HCT116 (cell line): Measurements from ENCODE around the gene ZNFX1. TPM values are rescaled to one million over a fixed set of nuclear protein-coding genes. Genes with fewer than 3 reads are reported as not detected.

Source experiments
- ATAC-seq: fragments of 200-7000 bp; cut with Tn5 transposase; 2 replicates; pipeline ENCODE4 v1.9.1; 2020; ENCODE audit warnings: mild to moderate bottlenecking, moderate library complexity
- BruUV-seq: library from RNA; stranded (reverse); fragments of 400-500 nt; replicated peaks from 2 replicates; lab custom pipeline; 2021; lab: Mats Ljungman, UMichigan
- CTCF ChIA-PET: fragments of 300-600 bp; sonication (Branson Sonifier 250); formaldehyde crosslinking; loops from one replicate; lab custom pipeline; 2021; ENCODE audit warnings: antibody characterized with exemption; lab: Charles Lee
- POLR2A ChIA-PET: fragments of 300-600, 350-600 bp; sonication (Branson Sonifier 250); formaldehyde crosslinking; loops from one replicate; lab custom pipeline; 2021; ENCODE audit warnings: antibody characterized with exemption; lab: Charles Lee
- RAD21 ChIA-PET, 2 experiments: fragments of 300-600 bp; sonication (Branson Sonifier 250); formaldehyde crosslinking; loops; one replicate each; lab custom pipeline; 2023; ENCODE audit warnings: low total read pairs in 2 of 2; ENCODE audit not compliant: uncharacterized antibody in 2 of 2, unreplicated experiment in 2 of 2, low non-redundant PET in 1 of 2; lab: Charles Lee
- DNase-seq: peaks from one replicate; pipeline ENCODE4 v3.0.0-alpha.2; 2010; ENCODE audit warnings: low read depth, low spot score
- H2AFZ ChIP-seq: fragments of 200-600 bp; shearing (Covaris generic), sonication (generic); 2 replicates; pipeline ENCODE4 v1.6.1; 2017; ENCODE audit warnings: low read depth, mixed run types, mixed read lengths, antibody characterized with exemption, low read length; ENCODE audit not compliant: poor library complexity, severe bottlenecking
- H3K27ac ChIP-seq: 2 replicates; pipeline ENCODE4 v1.5.1; 2012; ENCODE audit warnings: low read depth, low read length
- H3K27me3 ChIP-seq: fragments of 200-600 bp; sonication (generic); 2 replicates; pipeline ENCODE4 v1.6.1; 2016; ENCODE audit warnings: mixed run types, low read length, mixed read lengths; ENCODE audit not compliant: insufficient read depth
- H3K36me3 ChIP-seq, 2 experiments: fragments of 200-500 bp in 1 of 2; fragments of 200-600 bp in 1 of 2; sonication (Bioruptor generic) in 1 of 2; sonication (generic) in 1 of 2; 2 replicates each; pipeline versions ENCODE4 v1.5.1 to v1.6.1; 2014 to 2016; ENCODE audit warnings: low read length in 2 of 2, inconsistent platforms in 1 of 2, mixed read lengths in 1 of 2, mixed run types in 1 of 2; ENCODE audit not compliant: insufficient read depth in 2 of 2, control insufficient read depth in 1 of 2
- H3K4me1 ChIP-seq, 2 experiments: fragments of 200-600 bp in 1 of 2; sonication (generic) in 1 of 2; 2 replicates each; pipeline versions ENCODE4 v1.5.1 to v1.6.1; 2012 to 2017; ENCODE audit warnings: low read length in 2 of 2, inconsistent platforms in 1 of 2, mild to moderate bottlenecking in 1 of 2, mixed read lengths in 1 of 2, mixed run types in 1 of 2, moderate library complexity in 1 of 2; ENCODE audit not compliant: insufficient read depth in 2 of 2, control insufficient read depth in 1 of 2
- H3K4me2 ChIP-seq: fragments of 200-600 bp; sonication (generic); 2 replicates; pipeline ENCODE4 v1.6.1; 2017; ENCODE audit warnings: mixed run types, low read length, mixed read lengths
- H3K4me3 ChIP-seq, 2 experiments: fragments of 200-600 bp in 1 of 2; sonication (generic) in 1 of 2; replicated peaks in 1 of 2; 2 replicates each; pipeline ENCODE4 v1.5.1; 2011 to 2016; ENCODE audit warnings: low read length in 2 of 2, control low read depth in 1 of 2, low read depth in 1 of 2, mild to moderate bottlenecking in 1 of 2, mixed read lengths in 1 of 2, mixed run types in 1 of 2
- H3K79me2 ChIP-seq: fragments of 200-600 bp; sonication (generic); 2 replicates; pipeline ENCODE4 v1.6.1; 2017; ENCODE audit warnings: mild to moderate bottlenecking, mixed run types, low read length, moderate library complexity, mixed read lengths; ENCODE audit not compliant: insufficient read depth
- H3K9ac ChIP-seq: fragments of 200-600 bp; sonication (generic); 2 replicates; pipeline ENCODE4 v1.6.1; 2016; ENCODE audit warnings: low read length, mixed read lengths
- H3K9me2 ChIP-seq: fragments of 200-600 bp; sonication (generic), shearing (Covaris generic); 2 replicates; pipeline ENCODE4 v1.6.1; 2017; ENCODE audit warnings: mixed run types, mild to moderate bottlenecking, moderate library complexity; ENCODE audit not compliant: insufficient read depth
- H3K9me3 ChIP-seq, 2 experiments: fragments of 200-500 bp in 1 of 2; fragments of 200-600 bp in 1 of 2; sonication (Bioruptor generic) in 1 of 2; sonication (generic) in 1 of 2; 2 replicates each; pipeline ENCODE4 v1.6.1; 2014 to 2017; ENCODE audit warnings: low read length in 2 of 2, mixed read lengths in 2 of 2, inconsistent platforms in 1 of 2, low read depth in 1 of 2, mild to moderate bottlenecking in 1 of 2, mixed run types in 1 of 2, moderate library complexity in 1 of 2; ENCODE audit not compliant: control insufficient read depth in 1 of 2, insufficient read depth in 1 of 2
- H4K20me1 ChIP-seq: fragments of 200-600 bp; sonication (generic), shearing (Covaris generic); 2 replicates; pipeline ENCODE4 v1.6.1; 2017; ENCODE audit warnings: mixed run types, mild to moderate bottlenecking, moderate library complexity; ENCODE audit not compliant: insufficient read depth
- CBX3 ChIP-seq: IDR thresholded peaks from 2 replicates; pipeline ENCODE4 v1.6.1; 2012; ENCODE audit warnings: low read depth
- EGR1 ChIP-seq: IDR thresholded peaks from 2 replicates; pipeline ENCODE4 v1.6.1; 2012; ENCODE audit warnings: low read depth
- JUND ChIP-seq: IDR thresholded peaks from 2 replicates; pipeline ENCODE4 v1.6.1; 2012
- POLR2AphosphoS5 ChIP-seq: IDR thresholded peaks from 2 replicates; pipeline ENCODE4 v1.6.1; 2011; ENCODE audit warnings: mild to moderate bottlenecking, low read depth, low read length, moderate library complexity
- RAD21 ChIP-seq: IDR thresholded peaks from 2 replicates; pipeline ENCODE4 v1.6.1; 2012; ENCODE audit warnings: low read depth, mild to moderate bottlenecking
- SP1 ChIP-seq: IDR thresholded peaks from 2 replicates; pipeline ENCODE4 v1.6.1; 2012; ENCODE audit warnings: low read depth
- ZNF274 ChIP-seq: fragments of 200-500 bp; sonication (Bioruptor generic); IDR thresholded peaks from 2 replicates; pipeline ENCODE4 v1.6.1; 2014; ENCODE audit warnings: mild to moderate bottlenecking, low read depth, low read length, inconsistent platforms
- intact Hi-C: fragments of 100-400 bp; cut with micrococcal nuclease; formaldehyde crosslinking; loops from 2 replicates; pipeline ENCODE4 v1.10.0; 2022
- total RNA-seq: library from RNA; stranded (reverse); gene quantifications from one replicate; pipeline ENCODE4 v1.2.1, GENCODE V29; 2021; ENCODE audit not compliant: unreplicated experiment
- TF ChIP-seq, protein P1 (sequence below): IDR thresholded peaks from 2 replicates; pipeline ENCODE4 v1.6.1; 2012

Gene ZNFX1
- total RNA-seq, 1 experiment from 2014 or later, result 24.1 TPM

- H3K36me3 ChIP-seq, result peaks cover 32 to 38% of the 10 kb centered on the region in 2 experiments
- H2AFZ ChIP-seq, result no peak overlapping the region
- TF ChIP-seq RAD21 (0 out of 2 replicates have a peak, but pooled peaks have one; percentile 3), SP1 (no peak)
- no TSS peak for BruUV-seq
- ChIA-PET POLR2A (interaction anchor here (2.6 kb wide), 1 partner anchor 9 kb away, joined by 9 read pairs; no protein-coding TSS in a partner anchor), RAD21 (interaction anchor here in 1 of 2 experiments (0.6 kb wide), 1 partner anchor 1372 kb away, joined by 3 read pairs; no protein-coding TSS in a partner anchor), CTCF (no interaction called here)
- peaks cover 24% of the 10 kb centered on the region for H3K79me2 ChIP-seq
- no peak for DNase-seq
- intact Hi-C loops, result no loop called here
- no peak overlapping the region for H3K9ac ChIP-seq
- no peak overlapping the region for H3K4me2 ChIP-seq
- no peaks in the 10 kb centered on the region for H3K9me3 ChIP-seq
- no peaks in the 10 kb centered on the region for H3K27me3 ChIP-seq
- peak overlapping the region; percentile 21 for H3K27ac ChIP-seq
- no peaks in the 10 kb centered on the region for H3K9me2 ChIP-seq
- peaks cover 16 to 27% of the 10 kb centered on the region in 2 experiments; a peak in 3 of 4 replicates for H3K4me1 ChIP-seq
- H4K20me1 ChIP-seq, result peaks cover 45% of the 10 kb centered on the region; the same call in 1 of the 2 replicates
- no peak overlapping the region for H3K4me3 ChIP-seq
- ATAC-seq, result no peak; the same call in 1 of the 2 replicates
These were observed 13.3 kb upstream of the ZNFX1 start for GRCh38 chr20:49291200-49291599.

GRCh38 chr20:49290608-49291191 is 12.8 kb upstream of the ZNFX1 start:
- H3K36me3 ChIP-seq, result peaks cover 35 to 43% of the 10 kb centered on the region in 2 experiments
- H4K20me1 ChIP-seq, result peaks cover 50% of the 10 kb centered on the region
- RAD21 ChIA-PET, result interaction anchor here in 1 of 2 experiments (0.6 kb wide), 1 partner anchor 1372 kb away, joined by 3 read pairs; no protein-coding TSS in a partner anchor
- no peaks in the 10 kb centered on the region for H3K27me3 ChIP-seq
- H3K27ac ChIP-seq, result peak overlapping the region; percentile 21
- no peaks in the 10 kb centered on the region for H3K9me3 ChIP-seq
- H3K9ac ChIP-seq, result no peak overlapping the region
- 0 out of 2 replicates have a peak, but pooled peaks have one; percentile 14 for TF ChIP-seq CBX3
- TF ChIP-seq EGR1, result 0 out of 2 replicates have a peak, but pooled peaks have one; percentile 18
- peak; percentile 23; the same call in 1 of the 2 replicates for TF ChIP-seq JUND
- peak; percentile 57; the same call in 1 of the 2 replicates for TF ChIP-seq POLR2AphosphoS5
- no peak for TF ChIP-seq ZNF274
- TF ChIP-seq, protein P1, sequence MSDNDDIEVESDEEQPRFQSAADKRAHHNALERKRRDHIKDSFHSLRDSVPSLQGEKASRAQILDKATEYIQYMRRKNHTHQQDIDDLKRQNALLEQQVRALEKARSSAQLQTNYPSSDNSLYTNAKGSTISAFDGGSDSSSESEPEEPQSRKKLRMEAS, result no peak
- no TSS peak for BruUV-seq
- CTCF ChIA-PET, result no interaction called here
- H3K4me2 ChIP-seq, result no peak overlapping the region
- H3K79me2 ChIP-seq, result peaks cover 29% of the 10 kb centered on the region
- no peak overlapping the region for H2AFZ ChIP-seq
- peaks cover 20 to 32% of the 10 kb centered on the region in 2 experiments; a peak in 3 of 4 replicates for H3K4me1 ChIP-seq
- POLR2A ChIA-PET, result interaction anchor here (1.0 to 2.6 kb wide), 3 partner anchors 9 to 12 kb away, joined by 3 to 9 read pairs (median 4); no protein-coding TSS in a partner anchor
- H3K4me3 ChIP-seq, result no peak overlapping the region
- intact Hi-C loops, result no loop called here
- ATAC-seq (peak; percentile 16), DNase-seq (no peak)
- no peaks in the 10 kb centered on the region for H3K9me2 ChIP-seq
